LoVo (cell line): ENCODE data around the gene ORAI2.
"Not testable (repeated sequence)": the region's sequence is repeated elsewhere in the genome, so short reads cannot be mapped to it uniquely, and the experiment has no call there.

Experiments used
- DNase-seq: peaks from one replicate; pipeline ENCODE4 v3.0.0-alpha.2; 2016; ENCODE audit warnings: low spot score

Gene ORAI2

DNA sequence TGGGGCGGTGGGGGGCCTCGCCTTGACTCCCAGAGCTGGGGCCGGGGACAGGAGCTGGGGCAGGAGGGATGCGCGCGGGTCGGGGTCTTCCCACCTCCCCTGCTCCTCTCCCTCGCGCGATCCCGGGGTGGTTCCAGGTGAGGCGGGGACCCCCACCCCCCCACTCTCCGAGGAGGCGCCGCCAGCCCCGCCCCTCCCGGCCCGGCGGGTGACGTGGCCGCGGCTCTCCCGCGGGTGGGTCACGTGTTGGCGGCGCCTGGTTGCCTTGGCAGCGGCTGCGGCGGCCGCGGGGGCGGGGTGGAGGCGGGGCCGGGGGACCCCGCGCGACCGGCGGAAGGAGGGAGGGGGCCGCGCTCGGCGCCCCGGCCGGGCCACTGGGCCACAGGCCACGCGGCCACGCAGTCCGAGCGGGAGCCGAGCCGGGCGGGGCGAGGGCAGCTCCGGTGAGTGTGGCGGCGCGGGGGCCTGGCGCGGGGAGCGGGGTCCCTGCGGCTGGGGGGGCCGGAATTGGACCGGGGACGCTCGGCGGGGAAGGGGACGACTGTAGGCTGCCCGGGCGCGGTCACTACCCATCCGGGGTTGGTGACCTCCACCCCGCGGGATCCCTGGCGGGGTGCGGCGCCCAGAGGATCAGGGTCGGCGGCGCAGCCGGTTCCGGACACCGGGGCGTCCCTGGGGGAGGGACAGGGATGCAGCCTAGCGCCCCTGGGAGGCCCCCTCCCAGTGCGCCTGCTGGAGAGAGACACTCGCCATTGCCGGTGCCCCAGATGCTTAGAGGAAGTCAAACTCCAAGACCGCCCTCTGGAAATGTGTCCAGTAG, at the start of gene ORAI2:
Gene ORAI2 (plus strand): TSS at position 357 of the 820 bp plus-strand sequence. CDS start 5,382 bp downstream, outside the sequence.
- peak; percentile 79 for DNase-seq

DNA sequence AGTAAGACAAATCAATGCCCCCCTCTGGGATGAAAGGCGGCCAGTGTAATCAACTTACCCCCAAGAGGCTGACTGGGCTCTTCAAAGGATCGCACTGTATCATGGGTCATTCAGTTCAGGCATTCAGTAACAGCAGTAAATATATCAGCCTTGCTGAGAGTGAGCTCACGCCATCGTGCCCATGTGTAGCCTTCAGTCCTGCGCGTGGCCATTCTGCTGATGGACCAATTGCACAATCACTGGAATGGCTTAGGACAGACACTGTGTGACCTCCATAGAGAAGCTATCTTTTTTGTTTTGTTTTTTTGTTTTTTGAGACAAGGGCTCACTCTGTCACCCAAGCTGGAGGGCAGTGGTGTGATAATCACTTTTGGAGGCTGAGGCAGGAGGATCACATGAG, 46.3 kb upstream of the ORAI2 start:
- no peak for DNase-seq

DNA sequence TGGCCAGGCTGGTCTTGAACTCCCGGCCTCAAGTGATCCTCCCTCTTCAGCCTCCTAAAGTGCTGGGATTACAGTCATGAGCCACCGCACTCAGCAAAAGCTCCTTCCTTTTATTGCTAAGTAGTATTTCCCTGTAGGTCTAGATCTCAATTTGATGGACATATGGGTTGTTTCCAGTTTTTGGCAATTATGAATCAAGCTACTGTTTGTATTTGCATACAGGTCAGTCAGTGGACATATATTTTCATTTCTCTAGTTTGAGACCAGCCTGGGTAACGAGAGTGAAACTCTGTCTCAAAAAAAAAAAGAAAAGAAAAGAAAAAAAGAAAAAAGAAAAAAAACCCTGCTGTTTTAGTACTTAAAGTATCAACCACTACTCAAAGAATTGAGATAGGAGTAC, 43.6 kb upstream of the ORAI2 start:
- DNase-seq = no peak

DNA sequence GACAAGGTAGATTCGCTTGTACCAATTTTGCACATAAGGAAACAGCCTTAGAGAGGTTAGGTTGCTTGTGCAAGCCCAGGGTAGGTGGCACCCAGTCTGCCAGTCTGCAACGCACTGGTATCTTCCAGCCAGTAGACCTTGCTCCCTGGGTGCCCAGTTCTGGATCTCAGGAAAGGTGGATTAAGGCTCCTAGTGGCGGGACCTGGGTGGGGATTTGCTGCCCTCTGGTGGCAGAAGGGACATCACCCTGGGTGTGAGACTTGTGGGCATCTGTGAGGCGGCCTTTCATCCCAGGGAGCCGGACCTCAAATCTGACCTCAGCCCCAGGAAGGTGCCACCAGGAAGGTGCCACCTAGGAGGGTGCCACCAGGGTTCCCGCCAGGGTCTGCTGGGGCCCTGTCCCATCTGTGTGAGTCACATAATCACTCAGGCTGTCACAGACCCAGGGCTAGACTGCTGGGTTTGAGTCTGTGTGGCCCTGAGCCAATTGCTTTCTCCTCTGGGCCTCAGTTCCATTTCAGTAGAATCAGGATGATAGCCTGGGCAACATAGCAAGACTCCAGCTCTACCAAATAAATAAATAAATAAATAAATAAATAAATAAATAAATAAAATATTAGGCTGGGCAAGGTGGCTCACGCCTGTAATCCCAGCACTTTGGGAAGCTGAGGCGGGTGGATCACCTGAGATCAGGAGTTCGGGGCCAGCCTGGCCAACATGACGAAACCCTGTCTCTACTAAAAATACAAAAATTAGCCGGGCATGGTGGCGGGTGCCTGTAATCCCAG, 42.5 kb upstream of the ORAI2 start:
- DNase-seq = peak; percentile 83

DNA sequence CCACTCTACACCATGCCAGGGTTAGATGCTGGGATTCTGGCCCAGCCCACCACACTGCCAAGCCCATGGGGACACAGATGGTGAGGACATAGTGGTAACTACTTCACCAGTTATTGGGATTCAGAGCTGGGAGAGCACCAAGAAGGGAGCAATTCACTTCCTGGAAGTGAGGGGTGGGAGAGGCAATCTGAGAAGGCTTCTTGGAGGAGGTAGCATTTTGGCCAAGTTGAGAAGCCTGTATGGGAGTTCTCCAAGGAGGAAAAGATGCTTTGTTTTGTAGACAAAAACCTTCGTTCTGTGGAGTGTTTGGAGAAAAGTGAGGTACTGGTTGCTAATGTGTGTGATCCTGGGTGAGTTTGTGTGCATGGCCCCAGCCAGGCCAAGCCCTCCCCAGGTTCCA, 41.0 kb upstream of the ORAI2 start:
- no peak for DNase-seq

DNA sequence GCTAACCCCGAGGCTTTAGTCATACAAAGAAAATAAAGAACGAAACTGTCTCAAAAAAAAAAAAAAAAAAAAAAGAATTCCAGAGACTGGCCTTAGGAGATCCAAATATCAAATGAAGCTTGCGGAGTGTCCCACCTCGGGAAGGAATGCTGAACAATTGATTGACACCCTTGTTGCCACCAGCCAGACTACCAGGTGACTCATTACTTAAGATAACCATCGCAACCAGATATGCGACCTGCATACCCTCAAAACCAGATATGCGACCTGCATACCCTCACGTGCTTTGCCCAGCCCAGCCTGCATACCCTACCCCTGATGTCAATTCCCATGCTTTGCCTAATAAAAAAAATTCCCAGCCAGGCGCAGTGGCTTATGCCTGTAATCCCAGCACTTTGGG, 39.9 kb upstream of the ORAI2 start:
- peak; percentile 72 for DNase-seq

DNA sequence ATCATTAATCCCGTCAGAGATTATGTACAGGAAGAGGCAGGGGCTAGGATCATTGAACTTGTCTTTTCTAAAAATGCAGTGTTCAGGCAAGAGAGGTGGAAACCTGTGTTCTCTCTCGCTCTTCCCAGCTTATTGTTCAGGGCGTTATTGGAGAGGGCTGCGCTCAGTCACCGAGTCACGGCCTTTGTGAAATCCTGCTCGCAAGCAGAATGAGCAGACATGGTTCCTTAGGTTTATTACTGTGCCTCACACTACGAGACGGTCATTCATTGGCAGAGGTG, 37.8 kb upstream of the ORAI2 start:
- no peak for DNase-seq

DNA sequence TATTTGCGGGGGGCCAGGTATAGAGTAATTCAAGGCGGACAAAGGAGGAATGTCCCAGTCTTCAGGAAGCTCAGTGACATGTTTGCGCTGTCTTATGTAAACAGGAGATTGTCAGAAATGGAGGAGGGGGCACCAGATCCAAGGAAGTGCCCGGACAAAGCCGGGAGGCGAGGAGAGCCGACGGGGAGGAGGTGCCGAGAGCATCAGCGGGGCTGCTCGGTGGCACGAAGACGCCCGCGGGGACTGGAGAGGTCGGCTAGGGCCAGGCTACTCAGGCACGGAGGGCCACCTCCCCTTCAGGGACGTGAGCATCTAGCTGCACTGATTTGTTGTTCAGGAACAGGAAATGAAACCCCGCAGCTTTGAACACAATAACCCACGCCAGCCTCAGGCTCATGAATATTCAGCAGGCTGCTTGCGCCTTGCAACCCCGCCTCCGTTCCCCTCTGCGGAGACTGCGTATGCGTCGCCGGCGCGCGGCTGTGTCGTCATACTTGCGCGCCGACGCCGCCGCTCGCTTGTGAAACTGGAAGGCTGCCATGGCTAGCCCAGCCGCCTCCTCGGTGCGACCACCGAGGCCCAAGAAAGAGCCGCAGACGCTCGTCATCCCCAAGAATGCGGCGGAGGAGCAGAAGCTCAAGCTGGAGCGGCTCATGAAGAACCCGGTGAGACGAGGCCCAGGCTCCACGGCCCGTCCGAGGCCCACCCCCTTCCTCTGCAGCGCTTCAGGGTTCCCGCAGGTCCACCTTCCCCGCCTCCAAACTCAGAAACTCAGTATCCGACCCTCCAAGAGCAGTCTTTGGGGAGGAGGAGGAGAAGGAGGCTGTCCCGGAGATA, 37.3 kb upstream of the ORAI2 start, which contains the start of gene PRKRIP1:
Gene PRKRIP1 (plus strand): TSS at position 491 of the 837 bp plus-strand sequence. CDS start 49 bp downstream, at position 540.
- DNase-seq = peak; percentile 95

DNA sequence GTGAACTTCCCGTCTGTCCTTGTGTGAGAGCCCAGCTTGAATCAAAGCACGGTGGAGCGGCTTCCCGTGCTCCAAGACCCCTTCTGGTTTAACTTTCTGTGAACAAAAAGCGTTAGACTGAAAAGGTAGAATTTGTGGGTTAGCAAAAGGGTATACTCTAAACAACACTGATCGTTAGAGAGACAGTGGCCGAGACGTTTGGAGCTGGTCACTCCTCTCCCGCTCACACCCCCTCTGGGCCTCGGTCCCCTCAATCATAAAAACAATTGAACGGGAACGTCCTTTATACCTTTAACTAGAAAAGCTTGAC, 36.7 kb upstream of the ORAI2 start:
- DNase-seq = no peak

DNA sequence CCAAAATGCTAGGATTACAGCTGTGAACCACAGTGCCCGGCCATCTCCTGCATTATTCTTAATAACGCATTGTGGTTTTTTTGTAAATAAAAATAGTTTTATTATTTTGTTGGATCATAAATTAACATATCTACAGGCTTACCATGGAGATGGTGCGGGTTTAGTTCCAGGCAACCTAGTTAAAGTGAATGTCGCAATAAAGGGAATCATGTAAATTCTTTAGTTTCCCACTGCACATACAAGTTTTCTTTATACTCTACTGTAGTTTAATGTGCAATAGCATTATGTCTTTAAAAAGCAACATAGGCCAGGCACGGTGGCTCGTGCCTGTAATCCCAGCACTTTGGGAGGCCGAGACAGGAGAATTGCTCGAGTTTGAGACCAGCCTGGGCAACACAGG, 34.8 kb upstream of the ORAI2 start:
- no peak for DNase-seq

DNA sequence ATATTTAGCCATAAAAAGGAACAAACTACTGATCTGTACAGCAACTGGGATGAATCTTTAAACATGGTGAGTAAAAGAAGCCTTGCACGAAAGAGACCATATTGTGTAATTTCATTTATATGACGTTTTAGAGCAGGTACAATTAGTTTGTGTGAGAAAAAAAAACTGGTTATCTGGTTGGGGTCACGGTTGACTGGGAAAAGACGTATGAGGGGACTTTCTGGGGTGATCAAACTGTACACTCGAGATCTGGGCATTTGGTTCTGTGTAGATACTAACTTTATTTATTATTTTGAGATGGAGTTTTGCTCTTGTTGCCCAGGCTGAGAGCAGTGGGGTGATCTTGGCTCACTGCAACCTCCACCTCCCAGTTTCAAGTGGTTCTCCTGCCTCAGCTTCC, 33.0 kb upstream of the ORAI2 start:
- DNase-seq = no peak

DNA sequence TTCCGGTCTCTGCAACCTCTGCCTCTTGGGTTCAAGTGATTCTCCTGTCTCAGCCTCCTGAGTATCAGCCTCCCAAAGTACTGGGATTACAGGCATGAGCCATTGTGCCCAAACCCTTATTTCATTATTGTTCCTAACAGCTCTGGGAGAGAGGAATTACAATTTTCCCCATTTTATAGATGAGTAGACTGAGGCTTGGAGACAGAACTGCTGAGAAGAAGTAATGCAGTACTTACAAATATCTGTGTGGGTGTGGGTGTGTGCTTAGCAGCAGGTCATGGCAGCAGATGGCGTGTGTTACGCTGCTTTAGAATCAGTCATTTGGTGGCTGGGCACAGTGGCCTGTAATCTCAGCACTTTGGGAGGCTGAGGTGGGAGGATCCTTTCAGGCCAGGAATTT, 29.8 kb upstream of the ORAI2 start:
- no peak for DNase-seq

DNA sequence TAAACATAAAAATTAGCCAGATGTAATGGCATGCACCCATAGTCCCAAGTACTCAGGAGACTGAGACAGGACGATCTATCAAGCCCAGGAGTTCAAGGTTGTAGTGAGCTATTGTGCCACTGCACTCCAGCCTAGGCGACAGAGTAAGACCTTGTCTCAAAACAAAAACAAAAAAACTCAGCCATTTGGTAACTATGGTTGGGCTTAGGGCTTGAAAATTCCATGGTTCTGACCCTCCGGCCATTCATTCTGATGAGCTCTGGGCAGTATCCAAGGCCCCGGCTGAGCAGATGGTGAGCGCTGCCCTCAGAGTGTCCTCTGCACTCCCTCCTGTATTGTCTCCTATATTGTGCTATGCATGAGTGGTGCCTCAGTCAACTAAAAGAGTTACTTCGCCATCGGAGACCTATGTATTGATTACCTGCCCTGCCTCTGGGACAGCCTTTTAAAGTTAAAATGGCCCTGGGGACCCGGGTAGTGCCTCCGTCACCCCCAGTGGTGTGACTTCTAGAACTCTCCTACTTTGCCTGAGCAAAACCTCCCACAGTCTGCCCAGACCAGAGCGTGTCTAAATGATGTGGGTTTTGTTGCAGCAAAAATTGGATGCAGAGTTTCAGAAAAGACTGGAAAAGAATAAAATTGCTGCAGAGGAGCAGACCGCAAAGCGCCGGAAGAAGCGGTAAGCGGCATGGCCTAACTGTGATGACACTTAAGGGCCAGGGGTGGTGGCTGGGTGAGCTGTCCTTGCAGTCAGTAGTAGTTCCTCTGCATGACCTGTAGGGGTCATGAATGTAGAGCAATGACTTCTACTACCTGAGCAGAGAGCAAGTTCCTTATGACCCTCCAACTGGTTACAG, 29.1 kb upstream of the ORAI2 start:
- DNase-seq = peak; percentile 68

DNA sequence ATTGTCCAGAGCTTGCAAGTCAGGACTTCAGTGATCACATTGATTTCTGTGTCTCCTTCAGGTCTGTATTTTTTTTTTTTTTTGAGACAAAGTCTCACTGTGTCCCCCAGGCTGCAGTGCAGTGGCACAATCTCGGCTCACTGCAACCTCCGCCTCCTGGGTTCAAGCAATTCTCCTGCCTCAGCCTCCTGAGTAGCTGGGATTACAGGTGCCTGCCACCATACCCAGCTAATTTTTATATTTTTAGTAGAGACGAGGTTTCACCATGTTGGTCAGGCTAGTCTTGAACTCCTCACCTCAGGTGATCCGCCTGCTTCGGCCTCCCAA, 28.6 kb upstream of the ORAI2 start:
- DNase-seq = not testable (repeated sequence)

DNA sequence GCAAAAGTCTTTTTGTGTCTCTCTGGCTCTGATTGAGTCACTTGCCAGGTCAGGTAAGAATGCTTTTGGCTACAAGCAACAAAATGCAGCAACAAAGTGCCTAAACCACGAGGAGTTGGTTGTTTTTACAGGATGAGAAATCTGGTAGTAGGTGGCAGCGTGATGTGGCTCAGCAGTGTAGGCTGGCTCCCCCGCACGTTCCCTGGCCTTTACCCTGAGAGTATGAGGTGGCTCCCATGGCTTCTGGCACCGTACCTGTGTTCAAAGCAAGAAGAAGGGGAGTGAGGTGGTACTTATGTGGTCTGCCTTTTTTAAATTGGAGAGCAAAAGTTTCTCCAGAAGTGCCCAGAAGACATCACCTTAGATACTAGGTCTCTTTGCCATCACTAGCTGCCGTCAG, 25.5 kb upstream of the ORAI2 start:
- no peak for DNase-seq

DNA sequence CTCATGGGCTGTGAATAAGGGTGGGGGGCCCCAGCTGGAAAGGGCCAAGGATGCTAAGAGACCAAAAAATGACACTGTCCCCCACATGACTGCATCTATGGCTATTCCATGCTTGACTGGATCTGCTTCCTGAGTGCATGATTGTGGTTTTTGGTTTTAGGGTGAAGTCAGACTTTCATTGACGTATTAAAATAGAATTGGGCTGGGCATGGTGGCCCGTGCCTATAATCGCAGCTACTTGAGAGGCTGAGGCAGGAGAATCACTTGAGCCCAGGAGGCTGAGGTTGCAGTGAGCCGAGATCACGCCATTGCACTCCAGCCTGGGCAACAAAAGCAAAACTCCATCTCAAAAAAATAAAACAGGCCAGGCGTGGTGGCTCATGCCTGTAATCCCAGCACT, 24.8 kb upstream of the ORAI2 start:
- not testable (repeated sequence) for DNase-seq

DNA sequence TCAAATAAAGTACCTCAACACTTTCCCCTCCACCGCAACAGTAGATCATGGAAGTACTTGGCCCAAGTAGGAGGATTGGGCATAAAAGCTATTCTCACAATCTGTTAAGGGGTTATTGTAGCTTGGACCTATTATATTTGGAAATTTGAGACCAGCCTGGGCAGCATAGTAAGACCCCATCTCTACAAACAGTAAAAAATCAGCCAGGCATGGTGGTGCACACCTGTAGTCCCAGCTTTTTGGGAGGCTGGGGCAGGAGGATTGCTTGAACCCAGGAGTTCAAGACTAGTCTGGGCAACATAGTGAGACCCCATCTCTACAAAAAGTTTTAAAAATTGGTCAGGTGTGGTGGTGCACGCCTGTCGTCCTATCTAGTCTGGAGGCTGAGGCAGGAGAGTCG, 24.0 kb upstream of the ORAI2 start:
- no peak for DNase-seq

DNA sequence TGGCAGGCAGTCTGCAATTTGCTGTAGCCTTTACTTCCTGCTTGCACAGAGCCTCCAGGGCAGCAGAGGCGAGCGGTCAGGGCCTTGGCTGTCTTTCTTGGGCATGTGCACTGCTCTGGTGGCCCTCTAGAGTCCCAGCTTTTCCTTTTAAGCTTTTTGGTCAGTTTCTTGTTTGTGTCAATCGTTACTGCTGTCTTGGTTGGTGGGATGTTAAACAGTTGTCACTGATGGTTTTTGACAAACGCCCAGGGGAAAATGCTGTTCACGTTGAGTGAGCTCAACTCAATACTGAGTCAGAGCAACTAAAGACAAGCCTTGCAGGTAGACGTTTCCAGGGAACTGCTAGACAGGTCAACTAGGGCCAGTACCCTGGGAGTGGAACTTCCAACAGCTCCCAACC, 23.3 kb upstream of the ORAI2 start:
- no peak for DNase-seq

DNA sequence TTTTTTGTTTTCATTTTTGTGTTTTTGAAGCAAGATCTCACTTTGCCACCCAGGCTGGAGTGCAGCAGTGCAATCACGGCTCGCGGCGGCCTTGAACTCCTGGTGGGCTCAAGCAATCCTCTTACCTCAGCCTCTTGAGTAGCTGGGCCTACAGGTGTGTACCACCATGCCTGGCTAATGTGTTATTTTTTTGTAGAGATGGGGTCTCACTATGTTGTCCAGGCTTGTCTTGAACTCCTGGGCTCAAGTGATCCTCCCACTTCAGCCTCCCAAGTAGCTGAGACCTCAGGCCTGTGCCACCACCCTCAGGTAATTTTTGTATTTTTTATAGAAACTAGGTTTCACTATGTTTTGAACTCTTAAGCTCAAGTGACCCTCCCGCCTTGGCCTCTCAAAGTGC, 22.5 kb upstream of the ORAI2 start:
- DNase-seq = no peak

DNA sequence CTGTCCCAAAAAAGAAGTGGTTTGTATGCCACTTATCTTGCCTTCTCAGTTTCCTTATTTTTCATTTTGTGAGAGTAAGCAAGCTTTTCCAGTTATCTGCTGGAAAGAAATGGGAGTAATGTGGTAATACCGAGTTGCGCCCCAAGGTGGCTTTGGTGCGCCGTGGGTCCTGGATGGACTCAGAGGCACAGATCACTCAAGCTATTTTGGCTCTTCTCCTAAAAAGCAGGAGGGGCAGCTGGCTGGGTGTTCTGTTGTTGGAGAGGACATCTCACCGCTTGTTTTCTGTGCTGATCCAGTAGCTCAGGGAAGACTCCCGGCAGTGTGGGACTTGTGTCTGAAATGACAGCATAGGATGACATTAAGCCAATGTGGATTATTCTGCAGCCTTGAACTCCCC, 20.8 kb upstream of the ORAI2 start:
- DNase-seq = no peak

DNA sequence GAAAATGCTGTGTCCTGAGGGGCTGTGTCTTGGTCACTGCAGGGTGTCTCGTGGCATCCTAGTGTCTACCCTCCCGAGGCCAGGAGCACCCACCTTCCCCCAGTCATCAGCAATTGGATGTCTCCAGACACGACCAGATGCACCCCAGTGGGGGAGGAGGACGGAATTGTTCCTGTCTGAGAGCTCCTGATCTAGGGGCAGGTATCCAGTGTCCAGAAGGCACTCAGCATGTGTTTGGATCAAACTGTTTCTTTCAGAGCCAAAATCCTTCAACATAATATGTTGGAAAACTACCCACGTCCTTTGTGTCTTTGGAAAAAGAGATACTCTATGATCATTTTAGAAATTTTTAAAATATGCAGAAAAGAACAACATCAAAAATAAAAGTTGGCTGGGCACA, 20.3 kb upstream of the ORAI2 start:
- DNase-seq = no peak

DNA sequence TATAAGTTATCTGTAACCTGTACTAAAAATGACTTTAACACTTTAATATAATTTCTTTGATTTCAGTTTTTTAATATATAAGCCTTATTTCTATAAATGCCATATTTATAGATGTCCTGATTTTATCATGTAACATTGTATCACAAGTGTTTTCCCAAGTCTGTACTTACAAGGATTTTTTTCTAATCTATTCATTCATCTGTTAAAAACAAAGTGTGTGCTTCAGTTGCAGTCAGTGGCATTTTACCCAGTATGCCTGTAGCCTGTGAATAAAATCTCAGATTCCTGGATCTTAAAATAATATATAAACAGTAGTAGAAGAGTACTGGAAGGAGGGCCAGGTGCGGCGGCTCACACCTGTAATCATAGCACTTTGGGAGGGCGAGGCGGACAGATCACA, 19.8 kb upstream of the ORAI2 start:
- DNase-seq = no peak
